Measurements from ENCODE around the gene PAX1. TPM values are rescaled to one million over a fixed set of nuclear protein-coding genes. Genes with fewer than 3 reads are reported as not detected.

Gene PAX1
- total RNA-seq, 4 donors from 2014 or later: 0.17 TPM; not detected in 3

DNA sequence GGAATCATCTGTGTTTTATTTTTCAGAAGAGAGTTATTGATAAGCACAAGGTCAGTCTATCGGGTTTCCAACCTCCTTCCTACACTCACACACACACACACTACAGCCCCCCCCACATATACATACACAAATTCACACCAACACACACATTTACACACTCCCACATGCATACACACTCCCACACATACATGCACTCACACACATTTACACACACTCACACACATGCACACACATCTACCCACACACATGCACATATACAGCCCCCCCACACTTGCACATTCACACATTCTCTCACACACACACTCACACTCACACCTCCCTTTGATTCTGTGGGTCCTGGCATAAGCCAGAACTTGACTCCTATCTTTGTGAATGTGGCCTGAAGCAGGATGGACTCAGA is 34.5 kb upstream of the PAX1 start:
- TF ChIP-seq, protein P1, sequence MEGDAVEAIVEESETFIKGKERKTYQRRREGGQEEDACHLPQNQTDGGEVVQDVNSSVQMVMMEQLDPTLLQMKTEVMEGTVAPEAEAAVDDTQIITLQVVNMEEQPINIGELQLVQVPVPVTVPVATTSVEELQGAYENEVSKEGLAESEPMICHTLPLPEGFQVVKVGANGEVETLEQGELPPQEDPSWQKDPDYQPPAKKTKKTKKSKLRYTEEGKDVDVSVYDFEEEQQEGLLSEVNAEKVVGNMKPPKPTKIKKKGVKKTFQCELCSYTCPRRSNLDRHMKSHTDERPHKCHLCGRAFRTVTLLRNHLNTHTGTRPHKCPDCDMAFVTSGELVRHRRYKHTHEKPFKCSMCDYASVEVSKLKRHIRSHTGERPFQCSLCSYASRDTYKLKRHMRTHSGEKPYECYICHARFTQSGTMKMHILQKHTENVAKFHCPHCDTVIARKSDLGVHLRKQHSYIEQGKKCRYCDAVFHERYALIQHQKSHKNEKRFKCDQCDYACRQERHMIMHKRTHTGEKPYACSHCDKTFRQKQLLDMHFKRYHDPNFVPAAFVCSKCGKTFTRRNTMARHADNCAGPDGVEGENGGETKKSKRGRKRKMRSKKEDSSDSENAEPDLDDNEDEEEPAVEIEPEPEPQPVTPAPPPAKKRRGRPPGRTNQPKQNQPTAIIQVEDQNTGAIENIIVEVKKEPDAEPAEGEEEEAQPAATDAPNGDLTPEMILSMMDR (IDR thresholded peaks at IDR 0.05; ENCODE audit: low read depth): no peak

DNA sequence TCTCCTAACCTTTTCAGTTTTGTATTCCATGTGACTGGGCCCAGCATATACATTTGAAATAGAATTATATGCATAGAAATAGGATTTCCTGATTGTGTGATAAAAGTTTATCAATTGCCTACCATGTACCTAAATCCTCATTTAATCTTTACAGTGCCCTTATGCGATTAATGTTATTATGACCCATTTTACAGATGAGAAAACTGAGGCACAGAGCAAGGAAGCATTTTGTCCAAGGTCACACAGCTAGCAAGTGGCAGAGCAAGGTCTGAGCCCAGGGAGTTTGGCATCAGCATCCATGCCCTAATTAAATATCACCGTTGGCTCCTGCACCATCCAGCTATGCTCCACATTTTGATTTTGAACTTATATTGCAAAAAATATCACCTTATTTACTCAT is 28.2 kb upstream of the PAX1 start:
- TF ChIP-seq, protein P1 (IDR thresholded peaks at IDR 0.05; ENCODE audit: low read depth): no peak

DNA sequence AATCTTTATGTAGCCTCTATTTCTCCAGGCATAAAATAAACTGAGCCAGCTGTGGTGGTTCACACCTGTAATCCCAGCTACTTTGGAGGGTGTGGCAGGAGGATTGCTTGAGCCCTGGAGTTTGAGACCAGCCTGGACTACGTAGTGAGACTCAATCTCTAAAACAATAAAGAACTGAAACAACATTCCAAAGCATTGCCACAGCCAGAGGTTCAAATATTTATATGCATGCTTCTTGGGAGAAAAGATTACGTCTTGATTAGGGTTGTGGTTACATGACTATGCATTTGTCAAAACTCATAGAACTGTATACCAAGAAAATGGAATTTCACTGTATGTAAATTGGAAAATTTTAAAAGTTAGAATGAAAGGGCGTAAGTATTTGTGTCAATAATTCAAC is 27.7 kb upstream of the PAX1 start:
- TF ChIP-seq, protein P1 (IDR thresholded peaks at IDR 0.05; ENCODE audit: low read depth): no peak

DNA sequence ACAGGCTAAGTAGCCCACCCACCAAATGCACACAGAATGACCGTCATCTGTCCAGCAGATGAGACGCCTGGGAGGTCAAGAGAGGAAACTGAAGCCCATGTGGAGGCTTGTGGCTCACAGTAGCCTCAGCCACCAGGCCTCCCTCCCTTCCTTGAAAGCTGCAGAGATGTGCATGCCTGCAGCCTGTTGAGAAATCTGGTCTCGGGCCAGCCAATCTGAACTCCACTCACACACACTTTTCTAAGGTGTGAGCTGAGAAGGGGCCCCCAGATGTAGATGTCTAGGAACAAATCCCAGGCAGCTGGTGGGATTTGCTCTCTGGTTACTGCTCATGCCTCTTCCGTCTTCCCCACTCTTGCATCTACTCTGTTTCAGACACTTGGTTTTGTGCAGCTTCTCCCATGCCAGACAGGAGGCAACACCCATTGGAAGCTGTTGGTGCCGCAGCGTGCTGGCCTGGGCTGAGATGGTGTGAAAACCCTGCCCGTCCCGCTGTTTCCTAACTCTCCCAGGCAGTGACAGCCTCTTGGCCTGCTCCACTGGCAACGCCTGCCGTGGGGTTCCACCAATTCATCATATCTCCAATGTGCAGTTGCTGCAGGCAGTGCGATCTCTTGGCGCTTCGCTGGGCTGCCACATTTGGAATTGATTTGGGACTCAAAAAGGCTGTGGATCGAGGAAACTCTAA is 24.1 kb upstream of the PAX1 start:
- TF ChIP-seq, protein P1 (IDR thresholded peaks at IDR 0.05; ENCODE audit: low read depth): no peak

DNA sequence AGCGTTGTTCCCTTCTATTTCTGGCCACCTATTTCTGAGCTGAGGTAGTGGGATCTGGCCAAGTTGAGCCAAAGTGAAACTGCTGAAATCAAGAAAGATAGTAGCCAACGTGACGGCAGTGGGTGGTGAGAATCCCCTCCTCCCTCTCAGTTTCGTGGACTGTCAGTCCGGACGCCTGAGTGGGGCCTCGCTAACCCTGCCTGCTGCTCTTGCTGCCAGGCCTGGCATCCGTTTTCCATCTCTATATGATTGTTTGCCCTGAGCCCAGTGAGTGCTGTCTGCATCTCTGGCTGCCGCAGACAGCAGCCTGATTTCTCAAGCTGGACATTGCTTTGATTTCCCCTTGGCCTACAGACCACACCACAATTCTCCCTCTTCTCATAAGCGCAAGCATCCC is 23.5 kb upstream of the PAX1 start:
- TF ChIP-seq, protein P1 (IDR thresholded peaks at IDR 0.05; ENCODE audit: low read depth): no peak

DNA sequence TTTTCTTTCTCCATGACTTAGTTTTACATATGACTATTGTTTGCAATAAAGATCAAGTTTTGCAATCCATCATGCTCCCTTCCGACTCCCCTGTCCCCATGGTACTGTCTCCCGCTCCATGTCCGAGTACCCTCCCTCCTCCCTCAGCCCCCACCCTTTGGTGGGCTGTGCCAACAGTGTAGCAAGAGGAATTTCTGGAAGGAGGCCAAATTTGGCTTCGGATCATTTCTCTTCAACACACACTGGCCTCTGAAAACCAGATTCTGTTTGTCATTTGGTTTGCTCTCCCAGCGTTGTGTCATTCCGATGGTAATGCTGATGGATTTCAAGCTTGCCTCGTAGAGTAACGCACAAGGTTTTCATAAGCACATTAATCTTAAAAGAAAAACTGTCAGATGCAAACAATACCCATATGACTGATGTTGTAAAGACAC is 22.9 kb upstream of the PAX1 start:
- TF ChIP-seq, protein P1 (IDR thresholded peaks at IDR 0.05; ENCODE audit: low read depth): no peak

DNA sequence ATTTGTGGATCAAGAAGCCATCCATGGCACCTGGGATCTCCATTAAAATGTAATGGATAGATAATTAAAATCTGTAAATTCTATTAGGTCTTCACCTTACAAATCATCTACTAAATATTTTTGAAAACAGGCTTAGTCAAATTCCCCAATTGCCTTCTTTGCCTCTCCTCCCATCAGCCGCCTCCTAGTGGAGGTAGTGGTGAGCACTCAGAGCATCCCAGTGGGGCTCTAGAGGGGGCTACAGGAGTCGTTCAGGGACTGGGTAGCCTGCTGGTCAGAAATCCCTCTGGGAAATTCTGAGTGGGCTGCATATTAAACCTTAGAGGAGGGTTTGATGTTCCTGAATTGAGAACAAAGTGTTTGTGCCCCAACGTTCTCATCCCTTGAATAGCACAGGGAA is 20.8 kb upstream of the PAX1 start:
- TF ChIP-seq, protein P1 (IDR thresholded peaks at IDR 0.05; ENCODE audit: low read depth): no peak
